Cerebellar cortex (tissue), 1 donor: ENCODE measurements around the gene MAP3K1.

Experiments
- DNase-seq: peaks from one replicate; pipeline ENCODE4 v3.0.0-alpha.2; 2015; ENCODE audit warnings: low spot score

Gene MAP3K1

GRCh38 chr5:56849671-56850070 is 34.3 kb downstream of the MAP3K1 start:
- DNase-seq: no peak

DNA sequence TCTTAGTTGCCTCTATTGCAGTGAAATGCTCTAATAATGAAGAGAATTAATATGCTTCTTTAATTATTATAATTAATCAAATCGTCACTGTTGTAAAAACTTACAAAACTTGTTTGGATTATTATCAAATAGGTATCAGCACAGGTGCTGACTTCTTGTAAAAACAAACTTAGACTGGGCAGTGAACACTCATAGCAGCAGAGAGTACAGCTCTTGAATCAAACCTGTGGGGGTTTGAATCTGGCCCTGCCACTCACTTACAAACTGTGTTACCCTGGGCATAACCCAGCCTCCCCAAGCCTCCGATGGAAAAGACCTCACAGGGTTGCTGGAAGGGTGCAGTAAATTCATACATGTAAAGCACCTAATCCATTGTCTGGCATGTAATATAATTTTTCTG is 35.1 kb downstream of the MAP3K1 start:
- no peak for DNase-seq

DNA sequence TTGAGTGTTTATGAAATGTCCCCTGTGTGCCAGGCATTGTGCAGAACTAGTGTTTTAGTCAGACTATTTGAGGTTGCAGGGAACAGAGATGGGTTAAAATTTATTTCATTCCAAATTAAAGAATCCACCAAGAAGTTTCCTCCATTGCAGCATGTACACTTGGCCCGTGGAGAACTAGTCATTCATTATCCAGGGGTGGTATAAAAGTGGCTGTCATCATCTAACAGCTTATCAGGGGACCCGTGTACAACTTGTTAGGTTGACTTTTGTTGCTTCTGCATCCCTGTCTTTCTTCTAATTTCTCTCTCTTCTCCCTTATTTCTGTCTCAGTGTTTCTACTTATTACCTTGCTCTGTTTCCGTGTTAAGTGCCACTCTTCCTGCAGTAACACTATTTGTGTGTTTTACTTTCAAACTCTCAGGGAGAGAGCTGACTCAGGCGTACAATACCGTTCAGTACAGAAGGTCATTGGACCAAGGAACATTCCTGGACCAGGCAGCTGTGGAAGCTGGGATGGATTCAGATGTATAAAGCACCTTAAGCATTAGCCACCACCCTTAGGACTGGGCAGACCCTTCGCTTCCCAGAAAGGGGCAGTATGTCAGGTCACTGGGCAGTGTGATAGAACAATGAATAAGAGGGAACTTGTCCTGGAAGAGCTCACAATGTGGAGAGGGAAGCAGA is 36.1 kb downstream of the MAP3K1 start:
- DNase-seq: no peak

GRCh38 chr5:56852228-56853000 is 37.1 kb downstream of the MAP3K1 start:
- DNase-seq: no peak

- no peak for DNase-seq
Measured at GRCh38 chr5:56853698-56854097, 38.3 kb downstream of the MAP3K1 start.

GRCh38 chr5:56854920-56855319 is 39.6 kb downstream of the MAP3K1 start:
- no peak for DNase-seq

DNA sequence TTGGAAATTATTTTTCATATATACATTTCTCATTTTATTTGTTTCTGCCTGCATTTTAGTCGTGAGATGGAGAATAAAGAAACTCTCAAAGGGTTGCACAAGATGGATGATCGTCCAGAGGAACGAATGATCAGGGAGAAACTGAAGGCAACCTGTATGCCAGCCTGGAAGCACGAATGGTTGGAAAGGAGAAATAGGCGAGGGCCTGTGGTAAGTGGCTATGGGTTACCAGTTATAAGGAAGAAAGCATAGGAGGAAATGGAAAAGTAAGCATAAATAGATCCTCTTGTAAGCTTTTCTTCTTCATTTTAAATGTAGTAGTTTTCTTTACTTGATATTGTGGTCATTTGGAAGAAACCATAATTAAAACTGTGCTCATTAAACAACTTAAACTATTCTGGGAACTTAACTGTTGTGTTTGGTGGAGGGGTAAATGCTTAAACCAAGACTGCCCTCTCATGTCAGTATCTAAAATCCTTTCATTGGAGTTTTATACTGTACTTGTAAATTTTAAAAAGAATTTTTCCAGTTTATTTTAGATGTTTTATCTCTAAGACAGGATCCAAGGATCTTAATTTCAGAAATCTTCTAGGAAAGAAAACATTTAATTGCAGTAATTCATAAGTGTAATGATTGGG is 41.3 kb downstream of the MAP3K1 start:
- no peak for DNase-seq

- DNase-seq: no peak
Measured at GRCh38 chr5:56858777-56859442, 43.6 kb downstream of the MAP3K1 start.

DNA sequence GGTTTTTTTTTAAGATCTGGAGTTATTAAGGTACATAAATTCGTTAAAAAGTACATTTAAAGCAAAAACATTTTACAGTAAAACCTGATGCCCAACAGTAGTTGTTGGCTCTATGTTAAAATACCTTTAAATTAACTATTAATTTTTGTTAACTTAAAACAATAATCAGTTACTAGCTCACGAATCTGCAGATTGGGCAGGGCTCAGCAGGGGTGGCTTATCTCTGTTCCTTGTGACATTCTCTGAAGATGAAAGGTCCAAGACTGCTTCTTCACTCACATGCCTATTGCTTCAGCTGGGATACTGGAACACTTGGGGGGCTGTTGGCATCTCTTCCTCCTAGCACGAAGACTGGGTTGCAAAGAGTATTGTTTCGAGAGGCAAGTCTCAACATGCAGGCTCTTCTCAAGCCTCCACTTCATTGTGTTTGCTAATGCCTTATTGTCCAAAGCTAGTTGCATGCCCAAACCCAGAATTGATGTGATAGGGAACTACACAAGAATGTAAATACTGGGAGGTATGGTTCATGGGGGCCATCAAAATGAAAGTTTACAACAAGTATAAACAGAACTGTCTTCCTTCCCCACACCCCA is 46.6 kb downstream of the MAP3K1 start:
- DNase-seq: no peak

GRCh38 chr5:56862909-56863308 is 47.6 kb downstream of the MAP3K1 start:
- DNase-seq: no peak

- DNase-seq: no peak
Measured at GRCh38 chr5:56871777-56872176, 56.4 kb downstream of the MAP3K1 start.

DNA sequence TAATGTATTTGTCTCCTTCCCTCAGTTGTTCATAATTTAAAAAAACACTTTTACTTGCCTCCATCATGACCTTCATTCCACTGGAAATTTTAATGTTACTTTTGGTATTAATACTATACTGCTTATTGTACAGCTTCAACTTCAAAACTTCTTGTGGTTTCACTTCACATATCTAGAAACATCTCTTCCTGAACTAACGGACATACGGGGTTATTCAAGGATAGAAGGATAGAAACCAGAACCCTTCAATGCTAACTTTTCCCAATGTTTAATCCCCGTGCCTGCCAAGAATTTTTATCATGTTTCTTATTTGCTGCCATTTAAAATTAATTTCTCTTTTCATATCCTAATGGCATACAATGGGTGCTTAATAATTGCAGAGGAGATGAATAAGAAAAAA is 57.7 kb downstream of the MAP3K1 start:
- no peak for DNase-seq

GRCh38 chr5:56876327-56876726 is 61.0 kb downstream of the MAP3K1 start:
- no peak for DNase-seq

GRCh38 chr5:56881571-56881970 is 66.2 kb downstream of the MAP3K1 start:
- DNase-seq: no peak

DNA sequence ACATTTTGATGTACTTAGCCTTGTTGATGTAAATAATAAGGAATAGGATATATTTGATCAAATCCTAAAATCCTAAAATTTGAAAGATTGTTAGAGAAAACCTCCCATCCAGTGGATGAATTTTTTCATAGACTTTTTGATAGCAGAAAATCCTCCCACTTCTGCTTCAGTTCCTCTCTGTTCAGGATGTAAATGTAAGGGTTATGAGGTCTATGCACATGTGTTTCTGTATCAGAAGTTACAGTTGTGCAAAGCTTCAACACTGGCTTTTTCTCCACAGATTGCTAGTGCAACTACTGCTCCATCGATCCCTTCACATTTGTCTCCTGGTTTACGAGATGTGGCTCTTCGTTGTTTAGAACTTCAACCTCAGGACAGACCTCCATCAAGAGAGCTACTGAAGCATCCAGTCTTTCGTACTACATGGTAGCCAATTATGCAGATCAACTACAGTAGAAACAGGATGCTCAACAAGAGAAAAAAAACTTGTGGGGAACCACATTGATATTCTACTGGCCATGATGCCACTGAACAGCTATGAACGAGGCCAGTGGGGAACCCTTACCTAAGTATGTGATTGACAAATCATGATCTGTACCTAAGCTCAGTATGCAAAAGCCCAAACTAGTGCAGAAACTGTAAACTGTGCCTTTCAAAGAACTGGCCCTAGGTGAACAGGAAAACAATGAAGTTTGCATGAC is 78.1 kb downstream of the MAP3K1 start:
- no peak for DNase-seq

DNA sequence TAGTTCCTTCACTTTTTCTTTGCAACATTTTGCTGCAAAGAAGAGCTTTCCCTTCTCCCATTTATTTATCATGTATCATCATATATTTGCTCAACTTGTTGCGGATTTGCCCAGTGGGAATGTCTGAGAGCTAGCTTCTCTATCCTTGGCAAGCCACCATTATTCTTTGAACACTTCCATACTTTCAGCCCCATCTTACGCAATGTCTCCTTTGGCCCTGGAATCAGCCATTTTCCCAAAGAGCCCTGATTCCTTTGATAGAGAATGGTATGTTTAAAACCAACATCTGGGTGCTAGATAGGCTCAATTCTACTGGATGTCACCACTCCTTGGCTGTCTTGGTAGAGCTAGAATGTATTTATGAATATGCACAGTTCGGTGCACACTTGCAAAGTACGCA is 81.4 kb downstream of the MAP3K1 start:
- no peak for DNase-seq

DNA sequence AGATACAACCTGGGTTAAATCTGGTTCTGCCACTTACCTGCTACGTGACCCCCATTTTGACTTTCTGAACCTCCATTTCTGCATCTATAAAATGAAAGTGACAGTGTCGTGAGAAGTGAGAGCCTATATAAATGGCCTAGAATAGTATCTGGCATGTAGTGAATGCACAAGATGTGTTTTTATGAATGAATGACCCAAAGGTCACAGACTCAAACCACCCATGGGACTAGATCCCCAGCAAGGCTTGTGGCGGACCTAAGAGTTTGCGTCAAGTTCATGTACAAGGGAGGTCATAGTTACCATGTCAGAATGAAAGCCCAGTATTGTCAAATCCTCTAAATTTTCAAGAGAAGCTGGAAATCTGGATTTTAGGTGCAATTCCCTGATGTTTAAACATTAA is 82.9 kb downstream of the MAP3K1 start:
- no peak for DNase-seq

GRCh38 chr5:56900395-56900794 is 85.0 kb downstream of the MAP3K1 start:
- no peak for DNase-seq

DNA sequence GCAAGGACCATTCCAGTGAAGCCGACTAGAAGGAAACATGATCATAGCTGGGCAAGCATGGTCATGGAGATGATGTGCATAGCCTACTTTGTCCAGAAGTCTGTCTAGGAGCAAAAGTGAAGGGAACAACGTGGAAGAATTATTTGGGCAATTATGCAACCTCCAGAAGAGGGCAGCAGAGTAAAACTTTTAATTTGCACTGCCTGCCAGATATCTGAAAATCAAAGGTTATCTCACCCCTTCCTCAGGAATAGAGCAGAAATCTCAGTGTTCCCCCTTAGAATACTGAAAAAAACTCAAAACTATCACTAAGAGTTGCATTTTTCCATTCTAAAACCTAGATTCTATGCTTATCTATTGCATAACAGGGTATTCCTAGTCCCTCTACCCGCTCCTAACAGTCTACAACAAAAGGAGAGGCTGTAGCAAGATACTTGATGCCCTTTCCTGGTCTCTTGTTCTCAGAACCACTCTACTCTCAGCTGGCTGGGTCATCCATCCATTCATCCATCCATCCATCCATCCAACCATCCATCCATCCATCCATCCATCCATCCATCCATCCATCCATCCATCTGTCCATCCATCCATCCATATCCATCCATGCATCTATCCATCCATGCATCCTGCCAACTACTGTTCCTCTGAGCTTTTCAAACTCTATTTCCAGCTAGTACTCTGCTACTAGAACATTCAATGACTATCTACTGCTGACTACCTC is 85.7 kb downstream of the MAP3K1 start:
- DNase-seq: peak; percentile 50

- no peak for DNase-seq
Measured at GRCh38 chr5:56908942-56909293, 93.6 kb downstream of the MAP3K1 start.
